ENCODE data around the gene SLC29A2.

The SLC29A2 gene

DNA sequence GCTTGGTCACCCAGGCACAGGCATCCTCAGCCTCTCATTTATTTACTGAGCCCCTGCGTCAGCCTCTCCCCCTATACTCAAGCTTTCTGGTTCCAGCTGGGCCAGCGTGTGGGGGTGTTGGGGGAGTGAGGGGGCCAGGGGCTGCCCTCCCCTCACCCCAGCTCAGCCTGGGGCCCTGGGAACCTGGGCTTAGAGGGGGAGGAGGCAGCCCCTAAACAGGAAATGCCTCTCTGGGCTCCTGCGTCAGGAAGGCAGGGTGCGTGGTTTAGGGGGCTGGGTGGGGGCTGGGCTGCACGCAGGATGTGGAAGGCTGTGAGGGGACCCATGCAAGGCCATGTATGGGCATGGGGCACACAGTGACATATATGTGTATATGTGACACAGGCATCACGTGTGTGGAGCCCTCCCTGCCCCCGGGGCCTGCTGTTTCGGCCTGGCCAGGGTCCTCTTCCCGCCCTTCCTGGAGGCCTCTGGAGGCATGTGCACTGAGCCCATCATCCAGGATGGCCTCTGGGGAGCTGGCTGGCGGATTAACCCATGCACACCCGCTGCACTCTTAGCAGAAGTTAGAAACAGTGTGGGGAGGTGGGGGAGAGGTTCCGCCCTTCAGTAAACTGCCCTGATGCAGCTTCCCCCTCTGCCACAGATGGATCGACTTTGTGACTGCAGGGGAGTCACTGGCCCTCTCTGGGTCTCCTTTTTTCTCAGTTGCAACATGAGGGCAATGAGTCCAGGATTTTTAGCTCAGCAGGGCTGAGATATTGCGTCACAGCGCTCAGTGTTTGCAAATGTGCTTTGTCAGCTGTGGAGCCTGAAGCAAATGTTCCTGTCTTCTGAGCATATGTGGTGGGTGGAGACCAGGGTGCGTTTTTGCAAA lies 53.6 kb downstream of the SLC29A2 start:
- DNase-seq (ENCODE audit: low read depth), result no peak

GRCh38 chr11:66317322-66317722 lies 54.2 kb downstream of the SLC29A2 start:
- no peak for DNase-seq (ENCODE audit: low read depth)

GRCh38 chr11:66316849-66317251 lies 54.7 kb downstream of the SLC29A2 start, which contains the start of gene CD248:
TSS of gene CD248 (minus strand) at chr11:66317044. CDS start at chr11:66317027, 17 bp downstream.
- DNase-seq (ENCODE audit: low read depth), result no peak

DNA sequence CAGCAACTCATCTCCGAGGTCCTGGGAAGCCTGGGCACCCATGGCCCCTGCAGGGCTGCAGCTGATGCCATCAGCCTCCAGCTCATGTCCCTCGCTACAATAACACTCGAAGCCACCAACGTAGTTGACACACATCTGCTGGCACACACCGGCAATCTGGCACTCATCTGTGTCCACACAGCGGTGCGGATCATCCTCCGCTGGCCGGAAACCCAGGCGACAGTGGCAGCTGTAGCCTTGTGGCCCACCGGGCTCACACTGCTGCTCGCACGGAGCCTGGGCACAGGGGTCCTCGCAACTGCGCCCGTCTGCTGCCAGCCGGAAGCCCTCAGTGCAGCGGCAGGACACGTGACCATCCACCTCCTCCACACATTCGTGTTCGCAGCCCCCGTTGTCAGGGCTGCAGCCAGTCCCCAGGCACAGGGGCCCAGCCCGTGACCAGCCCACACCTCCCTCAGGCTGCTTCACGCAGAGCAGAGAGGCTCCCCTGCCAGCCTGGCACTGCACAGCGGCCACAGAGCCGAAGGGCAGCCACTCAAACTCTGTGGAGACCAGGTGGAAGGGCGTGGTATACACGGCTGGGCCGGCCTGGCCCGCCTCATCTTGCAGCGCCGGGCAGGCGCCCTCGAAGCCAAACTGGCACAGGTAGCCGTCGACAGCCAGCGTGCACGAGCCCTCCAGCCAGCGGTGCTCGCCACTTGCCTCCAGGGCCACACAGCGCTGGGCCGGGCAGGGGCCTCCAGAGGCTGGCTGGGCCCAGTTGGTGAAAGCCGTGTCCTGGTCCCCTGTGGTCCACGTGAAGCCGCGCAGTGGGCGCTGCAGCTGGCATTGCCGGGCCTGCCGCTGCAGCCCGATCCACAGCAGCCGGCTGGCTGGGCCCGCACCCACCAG lies 55.4 kb downstream of the SLC29A2 start:
- no peak for DNase-seq (ENCODE audit: low read depth)

DNA sequence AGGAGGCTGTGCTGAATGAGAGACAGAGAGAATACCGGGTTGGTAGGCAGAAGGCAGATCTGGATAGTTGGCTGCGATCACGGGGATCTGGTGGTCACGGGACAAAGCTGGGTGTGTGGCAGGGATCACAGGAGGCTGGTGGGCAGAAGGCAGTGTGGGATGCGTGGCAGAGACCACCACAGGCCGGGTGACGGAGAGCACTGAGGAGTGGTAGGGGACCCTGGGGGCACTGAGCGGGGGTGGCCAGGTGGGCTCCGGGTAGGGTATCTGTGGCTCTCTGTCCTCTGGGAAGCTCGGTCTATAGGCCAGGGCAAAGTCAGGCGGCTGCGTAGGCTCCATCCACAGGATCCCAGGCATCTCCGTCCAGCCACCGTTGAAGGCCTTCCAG lies 56.1 kb downstream of the SLC29A2 start:
- DNase-seq (ENCODE audit: low read depth), result no peak

DNA sequence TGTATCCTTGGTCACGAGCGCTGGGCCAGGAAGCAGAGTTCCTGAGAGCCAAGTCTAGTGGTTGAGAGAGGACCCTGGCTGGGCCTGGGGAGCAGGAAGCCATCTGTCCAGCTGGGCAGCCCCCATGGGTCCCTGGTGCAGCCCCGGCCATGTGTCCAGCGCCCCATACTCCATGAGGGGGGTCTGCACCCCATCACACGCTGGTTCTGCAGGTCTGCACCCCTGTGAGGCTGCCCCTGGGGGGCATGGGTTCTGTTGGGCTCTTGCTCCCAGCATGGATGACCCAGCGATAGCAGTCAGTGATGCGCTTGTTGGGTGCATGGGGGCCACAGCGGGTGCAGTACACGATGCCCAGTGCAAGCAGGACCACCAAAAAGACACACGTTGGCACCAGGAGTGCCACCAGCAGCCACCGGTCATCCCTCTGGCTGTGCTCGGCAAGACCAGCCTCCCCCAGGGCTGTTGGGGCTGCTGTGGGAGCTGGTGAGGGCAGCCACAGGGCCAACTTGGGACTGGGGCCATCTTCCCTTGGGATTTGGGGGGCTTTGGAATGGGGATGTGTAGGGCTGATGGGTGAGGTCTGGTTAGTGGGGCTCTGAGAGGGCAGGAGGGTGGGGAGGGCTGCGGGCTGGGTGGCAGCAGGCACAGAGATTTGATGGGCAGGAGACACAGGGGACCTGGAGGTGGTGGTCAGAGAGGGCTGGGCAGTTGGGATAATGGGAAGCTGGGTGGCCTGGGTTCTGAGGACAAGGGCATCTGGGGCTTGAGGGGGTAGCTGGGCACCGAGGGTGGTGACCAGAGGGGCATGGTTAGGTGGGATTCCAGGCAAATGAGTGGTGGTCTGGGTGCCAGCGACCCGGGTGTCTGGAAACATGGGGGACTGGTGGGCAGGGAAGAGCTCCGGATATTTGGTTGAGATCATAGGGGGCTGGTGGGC lies 56.7 kb downstream of the SLC29A2 start:
- no peak for DNase-seq (ENCODE audit: low read depth)

- DNase-seq (ENCODE audit: low read depth), result no peak
Observed at GRCh38 chr11:66314186-66314501, 57.4 kb downstream of the SLC29A2 start.

DNA sequence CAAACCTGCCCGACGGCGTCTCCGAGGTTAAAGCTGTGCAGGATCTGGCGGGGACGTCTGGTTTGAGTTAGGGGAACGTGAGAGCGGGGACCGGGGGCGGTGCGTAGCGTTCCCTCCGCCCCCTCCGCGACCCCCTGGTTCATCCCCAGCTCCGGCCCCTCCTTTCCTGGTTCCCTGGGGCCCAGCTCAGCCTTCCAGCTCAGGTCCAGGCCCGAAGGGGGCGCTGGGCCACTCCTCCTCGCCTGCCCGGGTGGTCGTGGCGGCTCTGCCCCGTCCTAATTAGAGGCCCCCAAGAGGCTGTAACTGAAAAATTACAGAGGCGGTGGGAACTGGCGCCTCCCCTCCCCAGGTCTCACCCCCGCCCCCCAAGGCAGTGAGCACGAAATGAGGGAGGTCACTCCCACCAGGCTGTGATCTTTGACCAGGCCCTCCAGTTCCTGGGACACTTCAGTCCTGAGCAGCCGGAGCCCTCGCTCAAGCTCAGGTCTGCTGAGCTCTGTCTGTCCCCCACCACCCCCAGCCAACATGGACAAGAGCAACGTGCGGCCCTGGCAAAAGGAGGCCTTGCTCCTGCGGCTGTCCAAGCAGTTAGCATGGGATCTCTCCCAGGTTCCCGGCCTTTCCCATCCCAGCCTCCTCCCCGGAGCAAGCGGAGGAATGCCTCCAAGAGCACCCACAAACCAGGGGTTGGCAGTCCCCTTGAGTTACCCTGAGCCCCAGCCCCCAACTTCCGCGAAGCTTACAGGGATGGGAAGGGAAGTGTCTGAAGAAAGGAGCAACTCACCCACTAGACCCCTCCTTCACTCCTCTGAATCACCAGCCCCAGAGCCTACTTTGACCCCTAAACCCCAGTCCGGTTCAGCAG lies 58.0 kb downstream of the SLC29A2 start:
- DNase-seq (ENCODE audit: low read depth), result no peak

GRCh38 chr11:66312549-66313320 lies 58.8 kb downstream of the SLC29A2 start:
- DNase-seq (ENCODE audit: low read depth), result peak; percentile 91

All from stimulated activated CD8-positive, alpha-beta memory T cell treated with anti-CD3 and anti-CD28 coated beads, Interleukin-12 subunit alpha, Interleukin-12 subunit beta, amount 100 ng/mL, for 4 hours (primary cell).